Activated CD8-positive, alpha-beta memory T cell treated with anti-CD3 and anti-CD28 coated beads, Interleukin-2, amount 50 U/mL, for 24 hours (primary cell): ENCODE data around the gene VWC2.

Experiments
- DNase-seq: peaks from one replicate; pipeline ENCODE4 v3.0.0-alpha.2; 2020; ENCODE audit errors: extremely low read depth

Gene VWC2

GRCh38 chr7:49783446-49783845 lies 10.0 kb downstream of the VWC2 start:
- no peak for DNase-seq

- DNase-seq = no peak
Observed at GRCh38 chr7:49787980-49788379, 14.5 kb downstream of the VWC2 start.

- DNase-seq = no peak
Observed at GRCh38 chr7:49788455-49789059, 15.1 kb downstream of the VWC2 start.

GRCh38 chr7:49789736-49790135 lies 16.3 kb downstream of the VWC2 start:
- no peak for DNase-seq

- DNase-seq = no peak
Observed at GRCh38 chr7:49790209-49790608, 16.8 kb downstream of the VWC2 start.

GRCh38 chr7:49791088-49791741 lies 17.8 kb downstream of the VWC2 start:
- no peak for DNase-seq

- DNase-seq = no peak
Observed at GRCh38 chr7:49797987-49798660, 24.7 kb downstream of the VWC2 start.

- no peak for DNase-seq
Observed at GRCh38 chr7:49800031-49800430, 26.6 kb downstream of the VWC2 start.

- no peak for DNase-seq
Observed at GRCh38 chr7:49802600-49802999, 29.2 kb downstream of the VWC2 start.

- DNase-seq = no peak
Observed at GRCh38 chr7:49803812-49804211, 30.4 kb downstream of the VWC2 start.

GRCh38 chr7:49805371-49806007 lies 32.1 kb downstream of the VWC2 start:
- no peak for DNase-seq

GRCh38 chr7:49812534-49812933 lies 39.1 kb downstream of the VWC2 start:
- DNase-seq = no peak

- DNase-seq = no peak
Observed at GRCh38 chr7:49817279-49817678, 43.8 kb downstream of the VWC2 start.

GRCh38 chr7:49821181-49821580 lies 47.7 kb downstream of the VWC2 start:
- DNase-seq = no peak

- DNase-seq = no peak
Observed at GRCh38 chr7:49822856-49823255, 49.4 kb downstream of the VWC2 start.

GRCh38 chr7:49823566-49823965 lies 50.1 kb downstream of the VWC2 start:
- DNase-seq = no peak

- no peak for DNase-seq
Observed at GRCh38 chr7:49839863-49840645, 66.6 kb downstream of the VWC2 start.

- no peak for DNase-seq
Observed at GRCh38 chr7:49840751-49841405, 67.4 kb downstream of the VWC2 start.

GRCh38 chr7:49845626-49846025 lies 72.2 kb downstream of the VWC2 start:
- no peak for DNase-seq

- no peak for DNase-seq
Observed at GRCh38 chr7:49848211-49848841, 74.9 kb downstream of the VWC2 start.
